OCI-LY1 (cell line): ENCODE measurements around the gene ACACA.

Experiments used
- H2AFZ ChIP-seq: fragments of 200-600 bp; sonication (generic), shearing (Covaris generic); 2 replicates; pipeline ENCODE4 v1.6.0; 2014; ENCODE audit warnings: antibody characterized with exemption, mild to moderate bottlenecking, low read length
- H3F3A ChIP-seq: fragments of 200-600 bp; sonication (generic), shearing (Covaris generic); 2 replicates; pipeline ENCODE4 v1.6.0; 2014; ENCODE audit warnings: mild to moderate bottlenecking, antibody characterized with exemption, low read length, moderate library complexity; ENCODE audit not compliant: insufficient read depth
- H3K27ac ChIP-seq: fragments of 200-600 bp; sonication (generic); 2 replicates; pipeline ENCODE4 v1.5.1; 2014; ENCODE audit warnings: low read length, mixed run types, mild to moderate bottlenecking, low read depth; ENCODE audit not compliant: poor library complexity, severe bottlenecking
- H3K27me3 ChIP-seq: fragments of 200-600 bp; sonication (generic); 2 replicates; pipeline ENCODE4 v1.6.0; 2014; ENCODE audit warnings: antibody characterized with exemption, mild to moderate bottlenecking, low read length, moderate library complexity; ENCODE audit not compliant: insufficient read depth
- H3K36me3 ChIP-seq: fragments of 200-600 bp; sonication (generic); 2 replicates; pipeline ENCODE4 v1.6.1; 2014; ENCODE audit warnings: mild to moderate bottlenecking, antibody characterized with exemption, low read length, moderate library complexity, mixed read lengths; ENCODE audit not compliant: insufficient read depth
- H3K4me1 ChIP-seq: fragments of 200-600 bp; sonication (generic); 2 replicates; pipeline ENCODE4 v1.5.1; 2014; ENCODE audit warnings: mild to moderate bottlenecking, low read length, moderate library complexity; ENCODE audit not compliant: insufficient read depth, severe bottlenecking
- H3K4me2 ChIP-seq: fragments of 200-600 bp; sonication (generic), shearing (Covaris generic); 2 replicates; pipeline ENCODE4 v1.6.1; 2014; ENCODE audit warnings: low read length
- H3K4me3 ChIP-seq: fragments of 200-600 bp; sonication (generic); 2 replicates; pipeline ENCODE4 v1.5.1; 2014; ENCODE audit warnings: low read length, low read depth, mild to moderate bottlenecking, mixed read lengths; ENCODE audit not compliant: poor library complexity, severe bottlenecking
- H3K79me2 ChIP-seq: fragments of 200-600 bp; shearing (Covaris generic); 2 replicates; pipeline ENCODE4 v1.6.1; 2016; ENCODE audit warnings: mixed run types, low read length, mixed read lengths; ENCODE audit not compliant: insufficient read depth
- H3K9ac ChIP-seq: fragments of 200-600 bp; sonication (generic), shearing (Covaris generic); 2 replicates; pipeline ENCODE4 v1.6.1; 2014; ENCODE audit warnings: mild to moderate bottlenecking, low read length, mixed read lengths
- H3K9me2 ChIP-seq: fragments of 200-600 bp; sonication (generic), shearing (Covaris generic); 2 replicates; pipeline ENCODE4 v1.6.1; 2014; ENCODE audit warnings: low read depth, mild to moderate bottlenecking, low read length, mixed read lengths
- H3K9me3 ChIP-seq: fragments of 200-600 bp; shearing (Covaris generic); 2 replicates; pipeline ENCODE4 v1.6.1; 2014; ENCODE audit warnings: low read length, mixed read lengths
- H4K20me1 ChIP-seq: fragments of 200-600 bp; sonication (generic), shearing (Covaris generic); 2 replicates; pipeline ENCODE4 v1.6.0; 2016; ENCODE audit warnings: mild to moderate bottlenecking, low read length; ENCODE audit not compliant: insufficient read depth
- EZH2 ChIP-seq: fragments of 200-600 bp; sonication (generic), shearing (Covaris generic); IDR thresholded peaks from 2 replicates; pipeline ENCODE4 v1.8.0; 2017; ENCODE audit warnings: borderline replicate concordance, mixed run types, mild to moderate bottlenecking, antibody characterized with exemption, low read length, moderate library complexity, mixed read lengths
- TF ChIP-seq, protein P1 (sequence below): fragments of 200-600 bp; sonication (generic), shearing (Covaris generic); IDR thresholded peaks from 2 replicates; pipeline ENCODE4 v1.5.1; 2017; ENCODE audit warnings: mild to moderate bottlenecking, antibody characterized with exemption, low read length, moderate library complexity, mixed read lengths

The ACACA gene

DNA sequence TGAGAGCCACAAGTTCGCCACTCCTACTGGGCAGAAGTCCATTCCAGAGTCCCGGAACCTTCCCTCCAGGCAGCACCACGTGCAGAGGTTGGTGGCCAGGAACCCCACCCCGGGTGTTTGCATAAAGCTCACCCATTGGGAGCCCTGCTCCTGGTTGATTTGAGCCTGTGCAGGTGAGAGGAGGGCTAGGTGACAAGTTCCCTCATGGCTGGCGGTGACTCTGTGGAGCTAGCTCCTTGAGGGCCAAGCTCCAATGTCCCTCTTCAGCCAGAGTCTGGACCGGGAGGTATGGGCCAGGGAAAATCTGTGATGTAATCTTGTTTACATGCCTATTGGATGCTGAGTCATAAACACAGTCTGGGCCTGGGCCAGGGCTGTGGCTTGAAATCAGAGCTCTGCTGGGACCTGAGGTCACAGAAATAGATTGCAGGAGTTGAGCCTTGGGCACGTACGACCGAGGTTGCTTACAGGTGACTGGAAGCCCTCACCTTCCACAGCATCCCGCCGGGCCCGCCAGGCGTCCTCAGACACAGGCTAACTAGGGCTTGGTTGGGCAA is 339.0 kb downstream of the ACACA start:
- TF ChIP-seq, protein P1, sequence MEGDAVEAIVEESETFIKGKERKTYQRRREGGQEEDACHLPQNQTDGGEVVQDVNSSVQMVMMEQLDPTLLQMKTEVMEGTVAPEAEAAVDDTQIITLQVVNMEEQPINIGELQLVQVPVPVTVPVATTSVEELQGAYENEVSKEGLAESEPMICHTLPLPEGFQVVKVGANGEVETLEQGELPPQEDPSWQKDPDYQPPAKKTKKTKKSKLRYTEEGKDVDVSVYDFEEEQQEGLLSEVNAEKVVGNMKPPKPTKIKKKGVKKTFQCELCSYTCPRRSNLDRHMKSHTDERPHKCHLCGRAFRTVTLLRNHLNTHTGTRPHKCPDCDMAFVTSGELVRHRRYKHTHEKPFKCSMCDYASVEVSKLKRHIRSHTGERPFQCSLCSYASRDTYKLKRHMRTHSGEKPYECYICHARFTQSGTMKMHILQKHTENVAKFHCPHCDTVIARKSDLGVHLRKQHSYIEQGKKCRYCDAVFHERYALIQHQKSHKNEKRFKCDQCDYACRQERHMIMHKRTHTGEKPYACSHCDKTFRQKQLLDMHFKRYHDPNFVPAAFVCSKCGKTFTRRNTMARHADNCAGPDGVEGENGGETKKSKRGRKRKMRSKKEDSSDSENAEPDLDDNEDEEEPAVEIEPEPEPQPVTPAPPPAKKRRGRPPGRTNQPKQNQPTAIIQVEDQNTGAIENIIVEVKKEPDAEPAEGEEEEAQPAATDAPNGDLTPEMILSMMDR = no peak
- no peak for TF ChIP-seq EZH2
- Histone ChIP-seq H3K4me2 (no peak overlapping the region), H3K79me2 (no peaks in the 10 kb centered on the region), H3K36me3 (no peaks in the 10 kb centered on the region), H3K9ac (no peak overlapping the region), H3K9me2 (no peaks in the 10 kb centered on the region), H3K4me1 (no peaks in the 10 kb centered on the region), H4K20me1 (no peaks in the 10 kb centered on the region), H2AFZ (no peak overlapping the region), H3K4me3 (no peak overlapping the region), H3K9me3 (no peaks in the 10 kb centered on the region), H3K27ac (no peak overlapping the region), H3F3A (no peaks in the 10 kb centered on the region), H3K27me3 (peaks cover 8% of the 10 kb centered on the region; the same call in 1 of the 2 replicates)

DNA sequence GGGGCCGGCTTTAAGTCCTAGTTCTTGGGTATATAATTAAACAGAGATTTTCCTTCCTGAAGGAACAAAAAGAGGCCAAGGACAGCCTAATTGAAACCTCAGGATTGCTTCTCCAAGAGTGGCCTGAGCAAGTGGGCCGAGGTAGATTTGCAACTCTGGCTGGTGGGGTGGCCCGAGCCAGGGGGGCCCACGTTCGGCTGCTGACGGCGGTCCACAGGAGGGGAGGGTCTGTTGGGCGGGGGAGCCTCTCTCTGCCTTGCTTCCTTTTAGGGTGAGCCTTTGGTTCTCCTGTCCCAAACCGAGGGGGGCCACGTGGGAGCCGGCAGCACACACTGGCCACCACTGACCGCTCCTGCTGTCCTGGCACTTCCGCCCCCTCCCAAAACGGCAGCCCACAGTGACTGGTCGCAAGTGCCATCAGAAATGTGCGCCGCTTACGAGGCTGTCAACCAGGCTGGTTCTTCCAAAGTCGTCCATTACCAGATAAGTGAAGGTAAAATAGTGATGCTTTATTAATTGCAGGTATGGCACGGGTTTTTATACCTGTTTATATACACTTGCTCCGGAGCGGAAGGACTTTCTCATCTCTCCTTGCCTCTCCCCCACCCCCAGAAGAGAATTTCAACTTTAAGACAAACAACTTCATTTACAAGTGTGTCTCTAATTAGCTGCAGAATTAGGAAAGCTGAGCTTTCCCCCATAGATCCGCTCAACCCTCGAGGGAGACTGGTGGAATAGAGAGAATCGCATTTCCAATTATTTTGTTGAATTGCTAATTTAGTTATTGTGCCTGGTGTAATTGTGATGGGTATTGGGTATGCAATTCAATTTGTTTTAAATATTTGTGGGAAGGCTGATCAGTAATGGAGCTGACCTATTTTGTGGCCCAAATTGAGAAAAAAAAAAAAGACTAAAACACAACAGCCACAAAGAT is 340.0 kb downstream of the ACACA start:
- H3K27me3 ChIP-seq = peaks cover 8% of the 10 kb centered on the region; the same call in 1 of the 2 replicates
- no peak for TF ChIP-seq EZH2
- TF ChIP-seq, protein P1 = no peak
- H3K9ac ChIP-seq = no peak overlapping the region
- H4K20me1 ChIP-seq = no peaks in the 10 kb centered on the region
- no peak overlapping the region for H2AFZ ChIP-seq
- no peak overlapping the region for H3K4me3 ChIP-seq
- H3K4me2 ChIP-seq = no peak overlapping the region
- no peaks in the 10 kb centered on the region for H3K79me2 ChIP-seq
- no peaks in the 10 kb centered on the region for H3K36me3 ChIP-seq
- H3K9me2 ChIP-seq = no peaks in the 10 kb centered on the region
- no peaks in the 10 kb centered on the region for H3F3A ChIP-seq
- H3K4me1 ChIP-seq = no peaks in the 10 kb centered on the region
- no peaks in the 10 kb centered on the region for H3K9me3 ChIP-seq
- H3K27ac ChIP-seq = no peak overlapping the region

DNA sequence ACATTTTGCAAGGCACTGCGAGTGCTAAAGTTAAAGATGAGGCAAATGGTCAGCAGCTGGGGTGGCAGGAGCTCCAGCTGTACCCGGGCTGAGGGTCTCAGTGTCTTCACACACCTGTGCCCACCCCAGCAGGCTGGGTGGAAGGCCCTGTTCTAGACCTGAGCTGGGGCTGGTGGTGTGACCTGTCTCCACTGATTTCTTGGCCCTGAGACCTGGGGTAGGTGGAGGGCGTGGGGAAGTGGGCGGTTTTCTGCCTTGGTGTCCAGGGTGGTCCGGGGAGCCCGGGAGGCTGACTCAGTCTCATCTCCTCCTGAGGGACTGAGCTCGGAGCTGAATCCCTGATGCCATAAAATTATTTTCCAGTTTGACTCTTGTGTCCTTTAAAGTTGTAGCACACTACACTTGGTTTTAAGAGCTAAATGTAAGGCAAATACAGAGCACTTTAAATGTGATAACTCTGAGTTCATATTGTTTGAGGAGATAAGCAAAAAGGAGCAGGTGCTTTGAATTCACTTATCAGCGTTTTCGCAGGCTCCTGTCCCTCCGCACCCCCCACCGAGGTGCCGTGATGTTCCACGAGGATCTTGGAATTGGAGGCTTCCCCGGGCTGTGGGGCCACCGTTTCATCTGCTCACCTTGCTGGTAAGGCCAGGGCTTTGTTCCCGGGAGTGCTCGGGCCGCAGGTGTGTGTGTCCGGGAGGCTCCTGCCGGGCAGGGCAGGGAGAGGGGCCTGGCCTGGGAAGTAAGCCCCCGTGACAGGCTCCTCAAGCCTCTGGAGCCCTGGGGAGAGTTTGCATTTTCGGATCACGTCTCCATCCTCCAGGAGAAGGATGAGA is 340.9 kb downstream of the ACACA start:
- TF ChIP-seq, protein P1 = no peak
- no peak for TF ChIP-seq EZH2
- H3K79me2 ChIP-seq = no peaks in the 10 kb centered on the region
- no peaks in the 10 kb centered on the region for H3K9me3 ChIP-seq
- H2AFZ ChIP-seq = no peak overlapping the region
- no peak overlapping the region for H3K9ac ChIP-seq
- H4K20me1 ChIP-seq = no peaks in the 10 kb centered on the region
- no peak overlapping the region for H3K4me3 ChIP-seq
- no peaks in the 10 kb centered on the region for H3F3A ChIP-seq
- no peaks in the 10 kb centered on the region for H3K9me2 ChIP-seq
- H3K4me1 ChIP-seq = no peaks in the 10 kb centered on the region
- no peak overlapping the region for H3K27ac ChIP-seq
- H3K36me3 ChIP-seq = no peaks in the 10 kb centered on the region
- H3K27me3 ChIP-seq = peaks cover 8% of the 10 kb centered on the region; the same call in 1 of the 2 replicates
- H3K4me2 ChIP-seq = no peak overlapping the region
